AG10803 (cell line): ENCODE measurements around the gene TCF7L1.

Source experiments
- DNase-seq: peaks from one replicate; pipeline ENCODE4 v3.0.0; 2010; ENCODE audit warnings: low read depth
- H3K4me3 ChIP-seq: 2 replicates; pipeline ENCODE4 v1.5.1; 2011; ENCODE audit warnings: mild to moderate bottlenecking, low read length, control low read depth
- TF ChIP-seq, protein P1 (sequence below): conservative IDR thresholded peaks from 2 replicates; pipeline ENCODE4 v1.5.1; 2011; ENCODE audit warnings: mild to moderate bottlenecking, low read length, control low read depth, inconsistent platforms

TCF7L1 gene

DNA sequence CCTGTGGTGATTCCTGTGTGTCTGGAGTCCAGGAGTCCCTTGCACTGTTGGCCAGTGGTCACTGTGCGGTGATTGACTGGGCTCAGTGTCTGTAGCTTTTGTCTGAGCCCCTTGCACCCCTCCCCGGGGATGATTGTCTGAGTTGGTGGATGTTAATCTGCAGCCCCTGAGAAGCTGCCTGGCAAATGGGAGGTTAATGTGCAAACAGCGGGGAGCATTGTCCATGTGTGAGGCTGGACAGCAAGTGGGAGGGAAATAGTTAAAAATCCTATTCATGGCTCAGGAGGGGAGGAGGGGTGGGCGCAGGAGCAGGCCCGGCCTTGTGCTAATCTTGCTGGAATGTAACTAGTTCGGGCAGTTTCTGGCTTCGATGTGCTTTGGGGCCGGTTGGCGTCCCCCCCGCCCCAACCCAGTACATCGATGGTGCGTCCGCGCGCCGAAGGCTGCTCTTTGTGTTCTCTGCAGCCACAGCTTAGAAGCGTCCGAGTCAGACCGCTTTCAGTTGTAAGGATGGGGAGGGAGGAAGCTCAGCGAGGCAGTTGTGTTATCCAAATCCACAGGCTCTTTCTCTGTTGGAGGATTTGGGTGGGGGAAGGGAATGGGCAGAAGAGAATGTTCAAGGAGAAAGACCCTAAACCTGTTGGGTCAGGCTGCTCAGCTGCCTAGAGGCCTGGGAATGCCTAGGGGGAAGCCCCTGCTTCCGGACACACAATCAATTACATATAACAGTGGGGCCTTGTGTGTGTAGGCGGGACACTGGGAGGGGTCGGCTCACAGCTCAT is 122.8 kb downstream of the TCF7L1 start:
- peak; percentile 53 for DNase-seq
- H3K4me3 ChIP-seq, result peak overlapping the region; percentile 35
- TF ChIP-seq, protein P1, sequence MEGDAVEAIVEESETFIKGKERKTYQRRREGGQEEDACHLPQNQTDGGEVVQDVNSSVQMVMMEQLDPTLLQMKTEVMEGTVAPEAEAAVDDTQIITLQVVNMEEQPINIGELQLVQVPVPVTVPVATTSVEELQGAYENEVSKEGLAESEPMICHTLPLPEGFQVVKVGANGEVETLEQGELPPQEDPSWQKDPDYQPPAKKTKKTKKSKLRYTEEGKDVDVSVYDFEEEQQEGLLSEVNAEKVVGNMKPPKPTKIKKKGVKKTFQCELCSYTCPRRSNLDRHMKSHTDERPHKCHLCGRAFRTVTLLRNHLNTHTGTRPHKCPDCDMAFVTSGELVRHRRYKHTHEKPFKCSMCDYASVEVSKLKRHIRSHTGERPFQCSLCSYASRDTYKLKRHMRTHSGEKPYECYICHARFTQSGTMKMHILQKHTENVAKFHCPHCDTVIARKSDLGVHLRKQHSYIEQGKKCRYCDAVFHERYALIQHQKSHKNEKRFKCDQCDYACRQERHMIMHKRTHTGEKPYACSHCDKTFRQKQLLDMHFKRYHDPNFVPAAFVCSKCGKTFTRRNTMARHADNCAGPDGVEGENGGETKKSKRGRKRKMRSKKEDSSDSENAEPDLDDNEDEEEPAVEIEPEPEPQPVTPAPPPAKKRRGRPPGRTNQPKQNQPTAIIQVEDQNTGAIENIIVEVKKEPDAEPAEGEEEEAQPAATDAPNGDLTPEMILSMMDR, result no peak

DNA sequence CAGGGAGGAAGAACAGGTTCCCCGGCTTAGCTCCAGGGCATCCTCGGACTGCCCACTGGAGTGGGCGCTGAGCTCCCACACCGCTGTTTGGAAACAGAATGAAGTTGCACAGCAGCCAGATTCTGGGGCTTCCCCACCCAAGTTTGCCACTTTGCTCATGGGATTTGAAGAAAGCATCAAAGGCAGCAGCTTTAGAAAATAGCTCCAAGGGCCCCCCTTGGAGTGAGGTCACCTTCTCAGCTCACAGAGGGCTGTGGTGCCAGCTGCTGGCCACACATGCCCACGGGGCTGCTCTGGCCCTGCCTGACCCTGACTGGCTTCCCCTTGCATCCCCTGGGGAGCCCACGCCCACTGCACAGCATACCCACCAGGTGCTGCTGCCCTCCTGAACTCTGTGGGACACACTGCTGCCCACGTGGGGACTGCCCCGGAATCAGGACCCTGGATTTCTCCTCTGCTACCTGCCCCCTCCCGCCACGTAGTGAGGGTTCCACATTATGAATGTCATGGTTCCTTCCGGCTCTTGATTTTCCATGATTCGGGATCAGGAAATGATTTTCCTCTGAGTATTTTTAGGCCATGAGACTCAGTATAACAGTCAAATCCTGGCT is 124.3 kb downstream of the TCF7L1 start:
- DNase-seq, result no peak
- TF ChIP-seq, protein P1, result no peak
- H3K4me3 ChIP-seq, result no peak overlapping the region

DNA sequence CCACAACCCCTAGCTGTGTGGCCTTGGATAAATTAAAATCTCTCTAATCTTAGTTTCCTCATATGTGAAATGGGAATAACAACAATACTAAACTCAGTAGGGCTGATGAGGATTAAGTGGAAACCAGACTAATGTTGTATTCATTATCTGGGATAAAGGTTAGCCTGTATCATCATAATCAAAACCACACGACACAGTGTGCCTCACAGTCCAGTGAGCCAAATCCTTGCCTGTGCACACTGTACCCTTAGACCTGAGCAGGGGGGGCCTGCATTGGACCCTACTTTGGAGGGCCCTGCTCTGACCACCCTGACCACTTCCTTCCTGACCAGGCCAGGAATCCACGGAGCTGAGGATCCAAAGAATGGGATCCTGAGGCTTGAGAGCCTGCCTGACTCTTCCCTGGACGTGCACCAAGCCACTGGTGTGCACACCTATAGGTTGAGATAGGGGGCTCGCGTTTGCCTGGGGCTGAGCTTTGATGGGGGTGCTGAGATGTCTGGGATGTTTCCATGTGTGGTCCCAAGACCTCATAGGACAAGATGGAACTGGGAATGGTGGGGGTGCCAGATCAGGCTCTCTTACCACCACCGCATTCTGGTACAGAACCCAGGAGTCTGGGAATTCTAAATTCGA is 124.9 kb downstream of the TCF7L1 start:
- no peak overlapping the region for H3K4me3 ChIP-seq
- DNase-seq, result peak; percentile 46
- TF ChIP-seq, protein P1, result no peak

DNA sequence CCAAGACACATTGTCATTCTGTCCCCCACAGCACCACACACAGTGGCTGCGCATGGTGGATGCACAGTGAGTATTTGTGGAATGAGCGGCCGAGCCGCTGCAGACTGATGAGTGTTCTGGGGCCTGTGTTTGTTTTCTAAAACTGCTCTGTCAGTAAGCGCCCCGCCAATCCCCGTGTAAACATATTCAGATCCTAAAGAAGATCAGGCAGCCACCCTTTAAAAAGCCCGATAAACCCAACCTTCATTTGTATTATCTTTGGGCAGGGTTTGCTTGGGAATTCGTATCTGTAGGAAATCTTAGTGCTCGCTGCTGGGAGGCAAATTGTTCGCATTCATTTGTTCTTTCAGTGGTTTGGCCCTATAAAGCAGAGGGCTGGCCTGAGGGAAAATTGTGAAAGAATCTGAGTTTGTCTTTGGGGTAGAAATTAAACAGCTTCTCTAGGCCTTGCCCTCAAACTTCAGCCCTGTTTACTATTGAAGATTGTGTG is 126.0 kb downstream of the TCF7L1 start:
- no peak overlapping the region for H3K4me3 ChIP-seq
- peak; percentile 72 for DNase-seq
- TF ChIP-seq, protein P1, result no peak

DNA sequence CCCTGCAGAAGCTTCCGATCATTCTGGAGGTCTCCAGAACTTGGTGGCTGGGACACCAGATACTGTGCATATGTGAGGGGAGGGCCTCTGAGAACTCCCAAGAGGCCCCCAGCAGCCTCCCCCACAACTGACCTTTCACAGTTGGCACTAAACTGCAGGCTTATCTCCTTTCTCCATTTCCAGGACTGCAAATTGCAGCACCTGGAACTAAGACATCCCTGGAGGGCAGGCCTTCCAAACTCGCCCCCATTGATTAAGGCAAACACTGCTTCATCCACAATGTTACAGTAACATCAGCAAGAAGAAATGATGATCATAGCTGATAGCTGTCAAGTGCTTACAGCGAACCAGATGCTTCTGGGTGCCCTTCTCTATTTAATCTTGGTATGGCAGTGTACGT is 126.7 kb downstream of the TCF7L1 start:
- TF ChIP-seq, protein P1, result no peak
- H3K4me3 ChIP-seq, result no peak overlapping the region
- no peak for DNase-seq

DNA sequence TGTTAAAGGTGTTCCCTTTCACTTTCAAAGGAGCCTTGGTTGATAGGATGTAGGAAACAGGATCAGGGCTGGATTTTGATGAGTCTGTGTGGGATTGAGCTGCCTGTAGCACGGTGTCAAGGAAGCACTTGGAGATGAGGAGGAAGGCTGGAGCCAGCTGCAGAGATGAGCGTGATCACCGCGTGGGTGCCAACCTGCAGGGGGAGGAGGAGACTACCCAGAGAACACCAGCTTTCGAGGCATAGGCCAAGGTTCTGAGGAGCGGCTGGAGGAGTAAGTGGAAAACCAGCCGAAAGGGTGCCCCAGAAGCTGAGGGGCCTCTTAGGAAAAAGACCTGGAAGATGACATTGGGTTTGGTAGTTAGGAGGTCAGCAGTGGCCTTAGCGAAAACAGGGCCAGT is 130.4 kb downstream of the TCF7L1 start:
- H3K4me3 ChIP-seq, result no peak overlapping the region
- no peak for DNase-seq
- TF ChIP-seq, protein P1, result no peak
